ENCODE results near the gene DCUN1D3. TPM values are rescaled to one million over a fixed set of nuclear protein-coding genes. Genes with fewer than 3 reads are reported as not detected.

Gene DCUN1D3
- total RNA-seq, 4 donors from 2014 or later = 18.3 to 37.4 (median 27.8) TPM

DNA sequence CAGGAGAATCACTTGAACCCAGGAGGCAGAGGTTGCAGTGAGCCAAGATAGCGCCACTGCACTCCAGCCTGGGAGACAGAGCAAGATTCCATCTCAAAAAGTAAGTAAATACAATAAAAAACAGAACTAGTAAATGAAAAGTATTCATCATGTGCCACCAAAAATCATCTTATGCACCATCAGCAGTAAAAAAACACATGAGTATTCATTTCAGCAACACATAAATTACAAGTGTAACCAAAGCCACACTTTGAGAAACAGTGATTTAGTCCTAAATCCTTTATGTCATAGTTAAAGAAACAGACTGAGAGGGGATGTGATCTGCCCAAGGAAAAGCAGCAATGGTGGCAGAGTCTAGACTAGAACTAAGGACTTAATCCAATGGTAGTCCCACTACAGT, 13.0 kb downstream of the DCUN1D3 start:
- no peaks in the 10 kb centered on the region for H3K9me3 ChIP-seq
- WGBS = 100% methylated on average over 1 of the region's 1 CpG
- peaks cover 38 to 74% (median 40%) of the 10 kb centered on the region in 4 donors for H3K4me1 ChIP-seq
- no peak overlapping the region for H3K4me3 ChIP-seq
- no peaks in the 10 kb centered on the region for H3K27me3 ChIP-seq
- H3K27ac ChIP-seq (replicated peaks in 1 of 4) = no peak overlapping the region
- TF ChIP-seq EP300 (IDR thresholded peaks at IDR 0.05) (no peak), POLR2A (IDR thresholded peaks at IDR 0.05; ENCODE audit: low read depth) (no peak), POLR2AphosphoS5 (IDR thresholded peaks at IDR 0.05) (no peak)
- TF ChIP-seq, protein P1, sequence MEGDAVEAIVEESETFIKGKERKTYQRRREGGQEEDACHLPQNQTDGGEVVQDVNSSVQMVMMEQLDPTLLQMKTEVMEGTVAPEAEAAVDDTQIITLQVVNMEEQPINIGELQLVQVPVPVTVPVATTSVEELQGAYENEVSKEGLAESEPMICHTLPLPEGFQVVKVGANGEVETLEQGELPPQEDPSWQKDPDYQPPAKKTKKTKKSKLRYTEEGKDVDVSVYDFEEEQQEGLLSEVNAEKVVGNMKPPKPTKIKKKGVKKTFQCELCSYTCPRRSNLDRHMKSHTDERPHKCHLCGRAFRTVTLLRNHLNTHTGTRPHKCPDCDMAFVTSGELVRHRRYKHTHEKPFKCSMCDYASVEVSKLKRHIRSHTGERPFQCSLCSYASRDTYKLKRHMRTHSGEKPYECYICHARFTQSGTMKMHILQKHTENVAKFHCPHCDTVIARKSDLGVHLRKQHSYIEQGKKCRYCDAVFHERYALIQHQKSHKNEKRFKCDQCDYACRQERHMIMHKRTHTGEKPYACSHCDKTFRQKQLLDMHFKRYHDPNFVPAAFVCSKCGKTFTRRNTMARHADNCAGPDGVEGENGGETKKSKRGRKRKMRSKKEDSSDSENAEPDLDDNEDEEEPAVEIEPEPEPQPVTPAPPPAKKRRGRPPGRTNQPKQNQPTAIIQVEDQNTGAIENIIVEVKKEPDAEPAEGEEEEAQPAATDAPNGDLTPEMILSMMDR (IDR thresholded peaks at IDR 0.05) = no peak
- no peak for DNase-seq (ENCODE audit: extremely low spot score)
- intact Hi-C loops (cut with DNase I) = no loop called here
- H3K36me3 ChIP-seq = peaks cover 0 to 17% (median 12%) of the 10 kb centered on the region in 4 donors

DNA sequence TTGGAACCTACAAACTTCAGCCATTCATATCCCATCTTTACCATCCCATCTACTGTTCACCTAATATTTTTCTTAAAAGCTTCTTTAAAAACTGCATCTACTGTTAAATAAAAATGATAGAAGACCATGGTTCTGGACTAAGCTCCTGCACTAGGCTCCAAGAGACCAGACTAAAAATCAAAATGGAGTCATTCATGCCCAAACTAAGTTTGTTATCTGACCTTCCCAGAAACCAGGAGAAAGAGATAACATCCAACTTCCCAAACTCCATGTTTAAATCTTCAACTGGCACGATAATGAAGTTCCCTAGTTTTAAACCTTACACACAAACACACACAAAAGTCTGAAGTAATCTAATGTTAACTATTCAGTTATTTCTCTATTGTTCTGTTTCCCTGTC, 13.8 kb downstream of the DCUN1D3 start:
- H3K27ac ChIP-seq (replicated peaks in 1 of 4) = no peak overlapping the region
- DNase-seq (ENCODE audit: extremely low spot score) = no peak
- H3K9me3 ChIP-seq = no peaks in the 10 kb centered on the region
- peaks cover 0 to 10% (median 4%) of the 10 kb centered on the region in 4 donors for H3K36me3 ChIP-seq
- 24% methylated on average over 1 of the region's 1 CpG for WGBS
- H3K4me1 ChIP-seq = peaks cover 42 to 79% (median 47%) of the 10 kb centered on the region in 4 donors
- no peak for TF ChIP-seq EP300 (IDR thresholded peaks at IDR 0.05)
- TF ChIP-seq POLR2AphosphoS5 (IDR thresholded peaks at IDR 0.05) = no peak
- TF ChIP-seq POLR2A (IDR thresholded peaks at IDR 0.05; ENCODE audit: low read depth) = no peak
- TF ChIP-seq, protein P1 (IDR thresholded peaks at IDR 0.05) = no peak
- no peak overlapping the region for H3K4me3 ChIP-seq
- intact Hi-C loops (cut with DNase I) = no loop called here
- H3K27me3 ChIP-seq = no peaks in the 10 kb centered on the region

DNA sequence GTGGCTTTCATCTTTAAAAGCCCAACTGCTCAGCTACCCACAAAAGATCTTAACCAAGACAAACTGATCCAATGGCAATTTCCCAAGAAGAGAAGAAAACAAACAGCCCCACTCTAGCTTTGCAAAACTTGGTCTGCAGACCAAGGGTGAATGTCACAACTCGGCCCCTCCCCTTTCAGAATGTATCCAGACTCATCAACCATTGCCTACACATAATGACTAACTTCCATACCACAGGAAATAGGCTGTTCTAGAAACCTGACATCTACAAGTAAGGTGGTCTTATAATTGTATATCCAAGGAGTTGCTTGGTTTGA, 16.0 kb downstream of the DCUN1D3 start:
- 88% methylated on average over 1 of the region's 1 CpG for WGBS
- DNase-seq (ENCODE audit: extremely low spot score) = no peak
- Histone ChIP-seq H3K9me3 (no peaks in the 10 kb centered on the region), H3K4me1 (peaks cover 45 to 80% (median 58%) of the 10 kb centered on the region in 4 donors), H3K36me3 (peaks cover 0 to 6% (median 2%) of the 10 kb centered on the region in 4 donors), H3K27me3 (no peaks in the 10 kb centered on the region), H3K4me3 (no peak overlapping the region), H3K27ac (replicated peaks in 1 of 4) (peak overlapping the region in 1 of 4 donors; percentile 57)
- intact Hi-C loops (cut with DNase I) = no loop called here
- TF ChIP-seq POLR2A (IDR thresholded peaks at IDR 0.05; ENCODE audit: low read depth) (no peak), POLR2AphosphoS5 (IDR thresholded peaks at IDR 0.05) (no peak), EP300 (IDR thresholded peaks at IDR 0.05) (no peak)
- TF ChIP-seq, protein P1 (IDR thresholded peaks at IDR 0.05) = no peak

DNA sequence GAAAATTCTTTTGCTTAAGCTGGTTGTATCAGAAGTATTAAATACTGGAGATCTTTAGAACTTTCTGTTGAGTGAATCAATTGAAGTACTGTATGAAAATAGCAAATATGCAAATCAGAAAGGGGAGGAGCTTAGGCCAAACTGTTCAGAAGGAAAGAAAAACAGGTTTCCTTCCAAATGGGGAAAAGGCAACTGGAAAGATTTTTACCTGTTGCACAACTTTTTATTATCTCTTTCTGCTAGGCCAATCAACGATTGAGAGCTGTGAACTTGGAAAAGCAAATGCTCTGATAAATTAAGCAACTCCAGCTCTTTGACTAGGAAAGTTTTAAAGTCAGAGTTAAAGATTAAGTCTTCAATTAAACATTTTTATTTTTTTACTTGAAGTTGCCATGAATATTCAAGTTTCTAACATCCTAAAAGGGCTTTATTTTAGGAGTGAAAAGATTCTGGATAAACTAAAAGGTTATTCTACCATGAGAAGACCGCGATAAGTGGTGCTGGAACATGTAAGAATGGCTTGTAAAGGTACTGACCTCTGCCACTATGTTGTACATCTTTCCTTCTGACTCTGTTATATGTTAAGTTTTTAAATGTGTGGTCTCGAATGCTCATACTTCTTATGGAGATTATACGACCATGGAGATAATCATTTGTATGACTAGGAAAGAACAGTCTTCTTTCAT, 16.5 kb downstream of the DCUN1D3 start:
- peaks cover 0 to 6% (median 2%) of the 10 kb centered on the region in 4 donors for H3K36me3 ChIP-seq
- TF ChIP-seq, protein P1 (IDR thresholded peaks at IDR 0.05) = no peak
- TF ChIP-seq POLR2AphosphoS5 (IDR thresholded peaks at IDR 0.05) (no peak), POLR2A (IDR thresholded peaks at IDR 0.05; ENCODE audit: low read depth) (no peak), EP300 (IDR thresholded peaks at IDR 0.05) (no peak)
- 82% methylated on average over 5 of the region's 5 CpGs for WGBS
- DNase-seq (ENCODE audit: extremely low spot score) = no peak
- peak overlapping the region in 1 of 4 donors; percentile 57 for H3K27ac ChIP-seq (replicated peaks in 1 of 4)
- intact Hi-C loops (cut with DNase I) = no loop called here
- H3K4me1 ChIP-seq = peaks cover 48 to 81% (median 61%) of the 10 kb centered on the region in 4 donors
- no peaks in the 10 kb centered on the region for H3K27me3 ChIP-seq
- no peaks in the 10 kb centered on the region for H3K9me3 ChIP-seq
- no peak overlapping the region for H3K4me3 ChIP-seq

Data from esophagus muscularis mucosa (tissue), 4 donors.